Gastrocnemius medialis (tissue), 4 donors: ENCODE results near the gene SURF4. TPM values are rescaled to one million over a fixed set of nuclear protein-coding genes. Genes with fewer than 3 reads are reported as not detected.

Experiments
- ATAC-seq, 2 donors: fragments of 150-250 bp; one replicate each; pipeline ENCODE4 v1.9.1; 2016
- DNase-seq, 2 donors: peaks; one replicate each; pipeline ENCODE4 v3.0.0-alpha.2; 2019
- H3K27ac ChIP-seq, 4 donors: fragments of 200-600 bp; sonication (generic); 1 replicate in 1 of 4; 2 replicates in 3 of 4; pipeline ENCODE4 v1.5.1; 2016 to 2018; ENCODE audit warnings: mild to moderate bottlenecking in 2 of 4, moderate library complexity in 1 of 4
- H3K27me3 ChIP-seq, 3 donors: fragments of 200-600 bp; sonication (generic) in 2 of 3; 1 replicate in 1 of 3; 2 replicates in 2 of 3; pipeline versions ENCODE4 v1.5.1 to v1.6.0; 2016 to 2019; ENCODE audit warnings: mild to moderate bottlenecking in 1 of 3, moderate library complexity in 1 of 3
- H3K36me3 ChIP-seq, 2 donors: fragments of 200-600 bp; sonication (generic) in 1 of 2; one replicate each; pipeline ENCODE4 v1.5.1; 2017 to 2018
- H3K4me1 ChIP-seq, 2 donors: fragments of 200-600 bp; sonication (generic) in 1 of 2; one replicate each; pipeline ENCODE4 v1.5.1; 2016 to 2017; ENCODE audit warnings: mild to moderate bottlenecking in 2 of 2
- H3K4me3 ChIP-seq, 4 donors: fragments of 200-600 bp; sonication (generic) in 3 of 4; 1 replicate in 1 of 4; 2 replicates in 3 of 4; pipeline ENCODE4 v1.5.1; 2016 to 2019; ENCODE audit warnings: mild to moderate bottlenecking in 2 of 4
- H3K9me3 ChIP-seq, 3 donors: fragments of 200-600 bp; sonication (generic) in 2 of 3; 1 replicate in 1 of 3; 2 replicates in 2 of 3; pipeline ENCODE4 v1.5.1; 2016 to 2019
- CTCF ChIP-seq, 5 experiments: fragments of 450-650 bp in 3 of 5; fragments of 200-600 bp in 2 of 5; sonication (generic) in 2 of 5; IDR thresholded peaks in 4 of 5; conservative IDR thresholded peaks in 1 of 5; 1 replicate in 4 of 5; 2 replicates in 1 of 5; pipeline ENCODE4 v1.5.1; 2016 to 2019; ENCODE audit warnings: antibody characterized with exemption in 5 of 5, mild to moderate bottlenecking in 3 of 5, moderate library complexity in 3 of 5
- POLR2A ChIP-seq, 2 donors: fragments of 450-650 bp; IDR thresholded peaks; one replicate each; pipeline ENCODE4 v1.6.1; 2017; ENCODE audit warnings: antibody characterized with exemption in 2 of 2, mild to moderate bottlenecking in 2 of 2, moderate library complexity in 2 of 2
- in situ Hi-C, 4 donors: fragments of 200-750 bp; cut with MboI; loops; one replicate each; pipeline versions ENCODE4 v1.15.0 to v1.8.0; 2017; ENCODE audit warnings: low sequenced_read_pairs in 4 of 4
- intact Hi-C: fragments of 100-400 bp; cut with DNase I; formaldehyde crosslinking; loops from one replicate; pipeline ENCODE4 v1.15.1; 2023; ENCODE audit warnings: low total_unique reads
- total RNA-seq, 4 donors: library from RNA; depleted of rRNA; stranded (reverse); fragments of >200 nt; gene quantifications; one replicate each; pipeline versions ENCODE4 v1.1.0 to v1.2.3, GENCODE V29; 2016

Gene SURF4
- 10 to 100 TPM; 62.9 to 98.4 (median 73.4) TPM for total RNA-seq

DNA sequence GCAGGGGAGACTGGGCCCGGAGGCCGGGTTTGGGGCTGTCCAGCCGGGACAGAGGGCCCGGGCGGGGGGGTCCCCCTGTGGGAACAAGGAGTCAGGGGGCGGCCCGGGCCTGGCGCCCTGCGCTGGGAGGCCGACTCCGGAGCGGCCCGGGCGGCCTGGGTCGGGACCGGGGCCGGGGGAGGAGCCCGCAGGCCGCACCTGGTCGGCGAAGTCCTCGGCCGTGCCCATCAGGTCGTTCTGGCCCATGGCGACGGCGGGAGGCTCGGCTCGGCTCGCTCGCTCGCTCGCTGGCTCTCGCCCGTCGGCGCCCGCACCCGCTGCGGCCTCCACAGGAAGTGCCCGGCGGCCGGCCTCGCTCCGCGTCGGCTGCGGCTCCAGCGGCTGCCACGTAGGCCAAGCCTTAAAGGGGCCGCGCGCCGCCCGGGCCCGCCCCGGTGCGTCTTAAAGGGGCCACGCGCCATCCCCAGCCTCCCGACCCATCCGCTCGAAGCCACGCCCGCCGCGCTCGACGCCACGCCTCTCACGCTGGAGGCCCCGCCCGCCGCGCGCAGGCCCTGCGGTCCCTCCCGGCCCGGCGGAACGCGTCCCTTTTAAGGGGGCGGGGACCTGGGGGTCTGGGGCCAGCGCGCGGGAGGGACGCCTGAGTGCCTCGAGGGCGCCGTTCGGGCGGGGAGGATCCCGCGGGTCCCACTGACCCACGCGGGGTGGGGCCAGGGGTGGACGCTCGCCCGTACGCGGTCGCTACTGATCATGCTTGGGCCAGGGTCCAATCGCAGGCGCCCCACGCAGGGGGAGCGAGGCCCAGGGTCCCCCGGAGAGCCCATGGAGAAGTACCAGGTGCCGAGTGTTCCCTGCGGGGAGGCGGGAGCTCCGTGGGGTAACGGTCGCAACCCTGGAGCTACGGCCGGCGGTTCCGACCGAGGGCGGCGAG lies at the start of gene SURF4, which contains the start of gene STKLD1:
SURF4 (minus strand) TSS at position 337 of the 931 bp plus-strand sequence; CDS start at position 246, 91 bp downstream.
STKLD1 (plus strand) TSS at position 643 of the 931 bp plus-strand sequence; CDS start at position 751, 108 bp downstream.
- no peaks in the 10 kb centered on the region for H3K9me3 ChIP-seq
- peak within 1 kb of the TSS; percentile 77 to 97 (median 90) for H3K27ac ChIP-seq
- in situ Hi-C loops: no loop called here
- peak within 1 kb of the TSS; percentile 77 to 96 (median 88) for H3K4me3 ChIP-seq
- ATAC-seq: peak; percentile 89 to 91
- peak; percentile 95 to 97 for TF ChIP-seq POLR2A (IDR thresholded peaks at IDR 0.05)
- peak in 2 of 5 experiments; percentile 50 to 55 for TF ChIP-seq CTCF (IDR thresholded peaks at IDR 0.05 in 4 of 5, conservative IDR thresholded peaks at IDR 0.05 in 1 of 5)
- no peaks in the 10 kb centered on the region for H3K27me3 ChIP-seq
- H3K4me1 ChIP-seq: peaks cover 35 to 43% of the 10 kb centered on the region in 2 donors
- H3K36me3 ChIP-seq: no peaks in the 10 kb centered on the region
- DNase-seq: peak; percentile 90 to 95
- intact Hi-C loops: loop anchor here (1.0 to 10.0 kb wide), 4 partner anchors 19 to 649 kb away; partner anchors contain the start of genes BRD3OS, REXO4, SURF1 and SURF2

DNA sequence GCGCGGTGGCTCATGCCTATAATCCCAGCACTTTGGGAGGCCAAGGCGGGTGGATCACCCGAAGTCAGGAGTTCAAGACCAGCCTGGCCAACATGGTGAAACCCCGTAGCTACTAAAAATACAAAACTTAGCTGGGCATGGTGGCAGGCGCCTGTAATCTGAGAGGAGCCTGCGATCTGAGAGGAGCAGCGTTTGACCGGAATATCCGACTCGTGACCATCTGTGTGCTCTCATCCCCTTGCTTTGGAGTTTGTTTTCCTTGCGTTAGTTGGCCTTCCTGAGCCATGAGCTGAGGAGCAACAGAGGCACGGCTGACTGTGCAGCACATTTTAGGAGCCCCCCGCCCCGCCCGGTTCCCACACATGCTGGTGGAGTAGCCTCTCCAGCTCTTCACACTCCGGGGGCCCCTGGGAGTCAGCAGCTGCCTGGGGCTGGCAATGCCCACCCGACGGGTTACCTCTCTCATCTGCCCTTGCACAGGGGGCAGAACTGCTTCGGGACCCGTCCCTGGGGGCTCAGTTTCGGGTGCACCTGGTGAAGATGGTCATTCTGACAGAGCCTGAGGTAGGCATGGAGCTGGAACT lies 49.3 kb upstream of the SURF4 start:
- no peaks in the 10 kb centered on the region for H3K9me3 ChIP-seq
- H3K27ac ChIP-seq: peak overlapping the region; percentile 41 to 77 (median 54)
- no peaks in the 10 kb centered on the region for H3K36me3 ChIP-seq
- H3K27me3 ChIP-seq: peaks cover 9 to 16% (median 10%) of the 10 kb centered on the region in 3 donors
- ATAC-seq (peak; percentile 87 to 93), DNase-seq (peak; percentile 48 to 52)
- intact Hi-C loops: no loop called here
- TF ChIP-seq POLR2A (IDR thresholded peaks at IDR 0.05): peak in 1 of 2 donors; percentile 10
- no peak for TF ChIP-seq CTCF (IDR thresholded peaks at IDR 0.05 in 4 of 5, conservative IDR thresholded peaks at IDR 0.05 in 1 of 5)
- peaks cover 5 to 15% of the 10 kb centered on the region in 2 donors for H3K4me1 ChIP-seq
- no peak overlapping the region for H3K4me3 ChIP-seq
- in situ Hi-C loops: no loop called here

- Histone ChIP-seq H3K27ac (peak overlapping the region in 2 of 4 donors; percentile 41 to 77), H3K4me1 (peaks cover 5 to 15% of the 10 kb centered on the region in 2 donors), H3K27me3 (peaks cover 9 to 13% (median 10%) of the 10 kb centered on the region in 3 donors), H3K9me3 (no peaks in the 10 kb centered on the region), H3K36me3 (no peaks in the 10 kb centered on the region), H3K4me3 (no peak overlapping the region)
- in situ Hi-C loops (no loop called here), intact Hi-C loops (no loop called here)
- no peak for DNase-seq
- no peak for ATAC-seq
- TF ChIP-seq CTCF (IDR thresholded peaks at IDR 0.05 in 4 of 5, conservative IDR thresholded peaks at IDR 0.05 in 1 of 5) (no peak), POLR2A (IDR thresholded peaks at IDR 0.05) (no peak)
Observed at GRCh38 chr9:133424187-133424586, 48.3 kb upstream of the SURF4 start.

GRCh38 chr9:133423216-133423615 lies 47.4 kb upstream of the SURF4 start:
- Histone ChIP-seq H3K27me3 (peaks cover 6 to 10% (median 9%) of the 10 kb centered on the region in 3 donors), H3K9me3 (no peaks in the 10 kb centered on the region), H3K4me3 (no peak overlapping the region), H3K36me3 (no peaks in the 10 kb centered on the region), H3K4me1 (peaks cover 11 to 24% of the 10 kb centered on the region in 2 donors), H3K27ac (peak overlapping the region in 1 of 4 donors; percentile 77)
- DNase-seq (no peak), ATAC-seq (peak in 1 of 2 donors; percentile 17)
- intact Hi-C loops (no loop called here), in situ Hi-C loops (no loop called here)
- TF ChIP-seq POLR2A (IDR thresholded peaks at IDR 0.05): no peak
- no peak for TF ChIP-seq CTCF (IDR thresholded peaks at IDR 0.05 in 4 of 5, conservative IDR thresholded peaks at IDR 0.05 in 1 of 5)
